Keratinocyte (primary cell): ENCODE results near the gene TMEM86A. TPM values are rescaled to one million over a fixed set of nuclear protein-coding genes. Genes with fewer than 3 reads are reported as not detected.
"Not testable (repeated sequence)": the region's sequence is repeated elsewhere in the genome, so short reads cannot be mapped to it uniquely, and the experiment has no call there.

Experiments
- DNase-seq: peaks from one replicate; pipeline ENCODE4 v3.0.0-alpha.2; 2011; ENCODE audit warnings: low read depth, missing footprints, low spot score
- FAIRE-seq: peaks from 2 replicates; lab custom pipeline; 2011; peaks lifted over from hg19 to GRCh38; lab: Jason Lieb, UNC
- H2AFZ ChIP-seq: 2 replicates; pipeline ENCODE4 v1.6.0; 2012; ENCODE audit warnings: low read length, control low read depth, inconsistent platforms; ENCODE audit not compliant: control insufficient read depth
- H3K27ac ChIP-seq: 2 replicates; pipeline ENCODE4 v1.5.1; 2011; ENCODE audit warnings: low read length; ENCODE audit not compliant: control insufficient read depth, insufficient read depth
- H3K27me3 ChIP-seq: 3 replicates; pipeline ENCODE4 v1.6.0; 2011; ENCODE audit warnings: low read length; ENCODE audit not compliant: control insufficient read depth, insufficient read depth; ENCODE audit errors: extremely low read depth
- H3K36me3 ChIP-seq, 2 experiments: 2 replicates in 1 of 2; 3 replicates in 1 of 2; pipeline ENCODE4 v1.5.1; 2011; ENCODE audit warnings: low read length in 2 of 2, mild to moderate bottlenecking in 1 of 2; ENCODE audit not compliant: control insufficient read depth in 2 of 2, insufficient read depth in 2 of 2; ENCODE audit errors: extremely low read depth in 1 of 2
- H3K4me1 ChIP-seq: 3 replicates; pipeline ENCODE4 v1.5.1; 2011; ENCODE audit warnings: low read length; ENCODE audit not compliant: control insufficient read depth, insufficient read depth; ENCODE audit errors: extremely low read depth
- H3K4me2 ChIP-seq: 3 replicates; pipeline ENCODE4 v1.6.0; 2011; ENCODE audit warnings: low read depth, low read length; ENCODE audit not compliant: control insufficient read depth, insufficient read depth; ENCODE audit errors: extremely low read depth
- H3K4me3 ChIP-seq, 3 experiments: fragments of 200-600 bp in 1 of 3; sonication (generic) in 1 of 3; 2 replicates in 2 of 3; 3 replicates in 1 of 3; pipeline ENCODE4 v1.5.1; 2011 to 2016; ENCODE audit warnings: low read length in 3 of 3, mild to moderate bottlenecking in 3 of 3, control low read depth in 2 of 3, inconsistent platforms in 1 of 3, low read depth in 1 of 3, mixed read lengths in 1 of 3, mixed run types in 1 of 3, moderate library complexity in 1 of 3; ENCODE audit not compliant: control insufficient read depth in 2 of 3, insufficient read depth in 2 of 3; ENCODE audit errors: extremely low read depth in 1 of 3
- H3K79me2 ChIP-seq: 2 replicates; pipeline ENCODE4 v1.6.0; 2012; ENCODE audit warnings: low read length; ENCODE audit not compliant: control insufficient read depth, insufficient read depth
- H3K9ac ChIP-seq: 3 replicates; pipeline ENCODE4 v1.6.0; 2011; ENCODE audit warnings: low read length; ENCODE audit not compliant: control insufficient read depth, insufficient read depth; ENCODE audit errors: extremely low read depth
- H3K9me1 ChIP-seq: 3 replicates; pipeline ENCODE4 v1.6.0; 2011; ENCODE audit warnings: low read length; ENCODE audit not compliant: control insufficient read depth, insufficient read depth; ENCODE audit errors: extremely low read depth
- H3K9me3 ChIP-seq: 2 replicates; pipeline ENCODE4 v1.5.1; 2012; ENCODE audit warnings: low read depth, low read length; ENCODE audit not compliant: control insufficient read depth
- H4K20me1 ChIP-seq: 3 replicates; pipeline ENCODE4 v1.6.0; 2011; ENCODE audit warnings: low read length; ENCODE audit not compliant: control insufficient read depth, insufficient read depth; ENCODE audit errors: extremely low read depth
- CTCF ChIP-seq, 3 experiments: IDR thresholded peaks in 1 of 3; conservative IDR thresholded peaks in 1 of 3; optimal IDR thresholded peaks in 1 of 3; 2 replicates in 2 of 3; 3 replicates in 1 of 3; pipeline versions ENCODE3 to v1.5.1; 2011; ENCODE audit warnings: low read length in 3 of 3, mild to moderate bottlenecking in 3 of 3, moderate library complexity in 2 of 3, control low read depth in 1 of 3, inconsistent platforms in 1 of 3; ENCODE audit not compliant: insufficient read depth in 2 of 3; ENCODE audit errors: extremely low read depth in 1 of 3
- EZH2 ChIP-seq: IDR thresholded peaks from one replicate; pipeline ENCODE4 v1.6.1; 2012; ENCODE audit warnings: inconsistent platforms, mild to moderate bottlenecking, low read length, moderate library complexity
- dilution Hi-C: fragments of 300-500 bp; cut with MboI; formaldehyde crosslinking; loops from one replicate; pipeline ENCODE4 v1.7.0; 2020; ENCODE audit warnings: low sequenced_read_pairs; ENCODE audit not compliant: extremely low pct_ligation_motif_present
- polyA plus RNA-seq, 5 experiments: library from polyadenylated mRNA; depleted of rRNA in 3 of 5; stranded (reverse) in 3 of 5; stranded (forward) in 1 of 5; unstranded in 1 of 5; fragments of >200 nt; gene quantifications; 1 replicate in 1 of 5; 2 replicates in 3 of 5; 3 replicates in 1 of 5; pipeline versions ENCODE4 v1.2.1 to v1.2.3, GENCODE V29; 2011 to 2012; ENCODE audit warnings: missing spikeins in 2 of 5, low read depth in 1 of 5, low replicate concordance in 1 of 5

TMEM86A gene
- polyA plus RNA-seq, 1 donor (not counting 4 experiments of a cell fraction or from before 2014, with no cell fraction given): 2.5 TPM

- Histone ChIP-seq H3K9ac (no peak overlapping the region), H3K9me3 (no peaks in the 10 kb centered on the region), H3K27ac (peak overlapping the region; percentile 31), H3K4me2 (peak overlapping the region; percentile 58), H3K4me3 (no peak overlapping the region), H3K9me1 (no peaks in the 10 kb centered on the region), H4K20me1 (no peaks in the 10 kb centered on the region), H3K4me1 (peaks cover 23% of the 10 kb centered on the region), H3K36me3 (no peaks in the 10 kb centered on the region), H3K79me2 (no peaks in the 10 kb centered on the region), H3K27me3 (no peaks in the 10 kb centered on the region), H2AFZ (peak overlapping the region; percentile 43)
- no peak for TF ChIP-seq EZH2
- no peak for TF ChIP-seq CTCF (optimal IDR thresholded peaks at IDR 0.05 in 1 of 3, IDR thresholded peaks at IDR 0.05 in 1 of 3, conservative IDR thresholded peaks at IDR 0.05 in 1 of 3; ENCODE audit: extremely low read depth in 1 of 3, insufficient read depth in 2 of 3, low read length in 3 of 3)
- FAIRE-seq: no peak
- no peak for DNase-seq
- dilution Hi-C loops: no loop called here
Measured at GRCh38 chr11:18669711-18670110, 28.9 kb upstream of the TMEM86A start.

DNA sequence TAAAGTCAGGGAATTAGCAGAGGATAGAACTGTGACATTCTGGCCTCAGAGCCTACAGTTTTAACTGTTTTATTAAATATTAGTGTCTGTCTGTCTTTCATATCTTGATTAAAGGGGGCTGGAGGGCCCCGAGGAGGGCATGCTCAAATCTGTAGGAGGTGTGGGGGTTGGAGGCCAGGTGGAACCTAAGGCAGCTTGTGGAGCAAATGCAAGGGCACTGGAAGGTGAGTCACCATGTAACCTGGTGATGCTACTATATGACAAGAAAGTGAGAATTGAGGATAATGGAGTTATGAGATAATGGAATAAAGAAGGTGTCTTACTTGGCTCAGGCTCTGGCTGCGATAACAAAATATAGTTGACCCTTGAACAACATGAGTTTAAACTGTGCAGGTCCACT, 27.3 kb upstream of the TMEM86A start:
- Histone ChIP-seq H3K27ac (no peak overlapping the region), H3K4me1 (peaks cover 24% of the 10 kb centered on the region)

DNA sequence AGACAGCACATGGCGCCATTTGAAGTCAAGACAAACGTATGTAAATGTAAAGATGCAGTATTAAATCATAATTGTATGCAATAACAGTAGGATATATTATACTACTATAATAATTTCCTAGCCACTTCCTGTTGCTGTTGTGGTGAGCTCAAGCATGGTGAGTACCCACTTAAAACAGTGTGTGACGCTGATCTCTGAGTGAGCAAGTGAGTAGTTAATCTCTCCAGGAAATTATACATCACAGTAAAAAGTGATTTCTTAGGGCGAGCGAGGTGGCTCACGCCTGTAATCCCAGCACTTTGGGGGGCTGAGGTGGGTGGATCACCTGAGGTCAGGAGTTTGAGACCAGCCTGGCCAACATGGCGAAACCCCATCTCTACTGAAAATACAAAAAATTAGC, 26.4 kb upstream of the TMEM86A start:
- H3K27me3 ChIP-seq, H4K20me1 ChIP-seq, FAIRE-seq, H3K4me3 ChIP-seq, dilution Hi-C loops, H3K9me1 ChIP-seq, H3K79me2 ChIP-seq, H3K9ac ChIP-seq, H3K9me3 ChIP-seq, H3K36me3 ChIP-seq, H2AFZ ChIP-seq, DNase-seq, H3K4me2 ChIP-seq, H3K27ac ChIP-seq: not testable (repeated sequence)
- peaks cover 31% of the 10 kb centered on the region for H3K4me1 ChIP-seq

More for the DNA sequence above, 27.3 kb upstream of the TMEM86A start:
- H3K9me3 ChIP-seq: no peaks in the 10 kb centered on the region
- FAIRE-seq: no peak
- no peak overlapping the region for H3K4me2 ChIP-seq
- dilution Hi-C loops: no loop called here
- no peaks in the 10 kb centered on the region for H3K9me1 ChIP-seq
- H3K9ac ChIP-seq: no peak overlapping the region
- H2AFZ ChIP-seq: no peak overlapping the region
- no peak for DNase-seq
- H4K20me1 ChIP-seq: no peaks in the 10 kb centered on the region
- no peaks in the 10 kb centered on the region for H3K36me3 ChIP-seq
- H3K4me3 ChIP-seq: no peak overlapping the region
- no peaks in the 10 kb centered on the region for H3K79me2 ChIP-seq
- no peaks in the 10 kb centered on the region for H3K27me3 ChIP-seq
- TF ChIP-seq EZH2 (no peak), CTCF (optimal IDR thresholded peaks at IDR 0.05 in 1 of 3, IDR thresholded peaks at IDR 0.05 in 1 of 3, conservative IDR thresholded peaks at IDR 0.05 in 1 of 3; ENCODE audit: extremely low read depth in 1 of 3, insufficient read depth in 2 of 3, low read length in 3 of 3) (no peak)
